HEK293T (cell line): ENCODE data around the gene HOXD12.

Experiments used
- ELF4 ChIP-seq: fragments of 450-650 bp; IDR thresholded peaks from 2 replicates; pipeline ENCODE4 v1.6.1; 2017; ENCODE audit warnings: antibody characterized with exemption
- FOXA1 ChIP-seq: fragments of 450-650 bp; IDR thresholded peaks from 2 replicates; pipeline ENCODE4 v1.6.1; 2016; ENCODE audit warnings: mild to moderate bottlenecking
- FOXM1 ChIP-seq: fragments of 450-650 bp; IDR thresholded peaks from 2 replicates; pipeline ENCODE4 v1.6.1; 2017; ENCODE audit warnings: mild to moderate bottlenecking, borderline replicate concordance
- HDGF ChIP-seq: fragments of 450-650 bp; IDR thresholded peaks from 2 replicates; pipeline ENCODE4 v1.6.1; 2017; ENCODE audit warnings: antibody characterized with exemption, borderline replicate concordance
- L3MBTL2 ChIP-seq: fragments of 450-650 bp; conservative IDR thresholded peaks from 2 replicates; pipeline ENCODE4 v1.6.1; 2016; ENCODE audit warnings: mild to moderate bottlenecking
- LEF1 ChIP-seq: fragments of 450-650 bp; IDR thresholded peaks from 2 replicates; pipeline ENCODE4 v1.6.1; 2017; ENCODE audit warnings: mild to moderate bottlenecking, borderline replicate concordance
- SP1 ChIP-seq: fragments of 450-650 bp; IDR thresholded peaks from 2 replicates; pipeline ENCODE4 v1.6.1; 2017
- SUZ12 ChIP-seq: fragments of 450-650 bp; IDR thresholded peaks from 2 replicates; pipeline ENCODE4 v1.6.1; 2016; ENCODE audit warnings: mild to moderate bottlenecking
- TARDBP ChIP-seq: fragments of 450-650 bp; IDR thresholded peaks from 2 replicates; pipeline ENCODE4 v1.6.1; 2016
- ZNF384 ChIP-seq: fragments of 450-650 bp; IDR thresholded peaks from 2 replicates; pipeline ENCODE4 v1.6.1; 2016
- TF ChIP-seq, protein P1 (sequence below): fragments of 450-650 bp; IDR thresholded peaks from 2 replicates; pipeline ENCODE4 v1.6.1; 2016

DNA sequence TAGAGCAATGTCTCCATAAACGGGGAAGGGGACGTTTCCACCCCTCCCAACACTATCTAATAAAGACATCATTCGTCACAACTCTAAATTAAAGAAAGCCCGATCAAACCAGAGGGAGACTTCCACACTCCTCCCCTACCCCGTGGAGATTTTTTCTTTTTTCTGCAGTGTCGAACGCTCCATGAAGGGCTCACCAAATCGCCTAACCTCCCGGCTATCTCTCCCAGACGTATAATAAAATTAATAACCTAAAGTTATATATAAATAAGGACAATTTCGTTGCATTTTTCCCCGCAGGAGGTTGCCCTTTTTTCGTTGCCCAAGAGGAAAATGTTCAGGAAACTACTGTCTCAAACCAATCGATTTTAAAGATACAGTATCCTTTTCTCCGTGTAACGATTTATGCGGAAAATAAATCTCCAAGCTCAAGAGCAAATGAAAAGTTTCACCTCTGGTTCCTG is 18.2 kb upstream of the HOXD12 start:
- no peak for TF ChIP-seq HDGF
- TF ChIP-seq FOXA1, result no peak
- TF ChIP-seq, protein P1, sequence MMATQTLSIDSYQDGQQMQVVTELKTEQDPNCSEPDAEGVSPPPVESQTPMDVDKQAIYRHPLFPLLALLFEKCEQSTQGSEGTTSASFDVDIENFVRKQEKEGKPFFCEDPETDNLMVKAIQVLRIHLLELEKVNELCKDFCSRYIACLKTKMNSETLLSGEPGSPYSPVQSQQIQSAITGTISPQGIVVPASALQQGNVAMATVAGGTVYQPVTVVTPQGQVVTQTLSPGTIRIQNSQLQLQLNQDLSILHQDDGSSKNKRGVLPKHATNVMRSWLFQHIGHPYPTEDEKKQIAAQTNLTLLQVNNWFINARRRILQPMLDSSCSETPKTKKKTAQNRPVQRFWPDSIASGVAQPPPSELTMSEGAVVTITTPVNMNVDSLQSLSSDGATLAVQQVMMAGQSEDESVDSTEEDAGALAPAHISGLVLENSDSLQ, result no peak
- no peak for TF ChIP-seq SUZ12
- no peak for TF ChIP-seq L3MBTL2
- no peak for TF ChIP-seq FOXM1
- no peak for TF ChIP-seq ELF4
- TF ChIP-seq ZNF384, result no peak
- no peak for TF ChIP-seq LEF1
- TF ChIP-seq SP1, result no peak
- TF ChIP-seq TARDBP, result no peak
